ENCODE data around the gene LMTK2.

GRCh38 chr7:98216941-98217622, 110.4 kb downstream of the LMTK2 start:
- TF ChIP-seq, protein P1, sequence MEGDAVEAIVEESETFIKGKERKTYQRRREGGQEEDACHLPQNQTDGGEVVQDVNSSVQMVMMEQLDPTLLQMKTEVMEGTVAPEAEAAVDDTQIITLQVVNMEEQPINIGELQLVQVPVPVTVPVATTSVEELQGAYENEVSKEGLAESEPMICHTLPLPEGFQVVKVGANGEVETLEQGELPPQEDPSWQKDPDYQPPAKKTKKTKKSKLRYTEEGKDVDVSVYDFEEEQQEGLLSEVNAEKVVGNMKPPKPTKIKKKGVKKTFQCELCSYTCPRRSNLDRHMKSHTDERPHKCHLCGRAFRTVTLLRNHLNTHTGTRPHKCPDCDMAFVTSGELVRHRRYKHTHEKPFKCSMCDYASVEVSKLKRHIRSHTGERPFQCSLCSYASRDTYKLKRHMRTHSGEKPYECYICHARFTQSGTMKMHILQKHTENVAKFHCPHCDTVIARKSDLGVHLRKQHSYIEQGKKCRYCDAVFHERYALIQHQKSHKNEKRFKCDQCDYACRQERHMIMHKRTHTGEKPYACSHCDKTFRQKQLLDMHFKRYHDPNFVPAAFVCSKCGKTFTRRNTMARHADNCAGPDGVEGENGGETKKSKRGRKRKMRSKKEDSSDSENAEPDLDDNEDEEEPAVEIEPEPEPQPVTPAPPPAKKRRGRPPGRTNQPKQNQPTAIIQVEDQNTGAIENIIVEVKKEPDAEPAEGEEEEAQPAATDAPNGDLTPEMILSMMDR (IDR thresholded peaks at IDR 0.05; ENCODE audit: borderline replicate concordance, extremely low read depth, low read length, poor library complexity, severe bottlenecking): no peak
- TF ChIP-seq EZH2 (IDR thresholded peaks at IDR 0.05; ENCODE audit: borderline replicate concordance, low read depth, low read length, severe bottlenecking): no peak
